ENCODE results near the gene PRKCQ.

The PRKCQ gene

GRCh38 chr10:6404127-6405072 lies 175.7 kb downstream of the PRKCQ start:
- Histone ChIP-seq H3K4me3 (no peak overlapping the region), H3K27ac (no peak overlapping the region), H3K9me3 (replicated peaks in 1 of 11) (no peaks in the 10 kb centered on the region), H3K36me3 (no peaks in the 10 kb centered on the region), H3K4me1 (peaks cover 29 to 36% (median 30%) of the 10 kb centered on the region in 10 experiments), H3K9ac (peak overlapping the region in 1 of 11 experiments; percentile 10; a peak in 1 of 22 replicates), H4K20me1 (no peaks in the 10 kb centered on the region; a peak in 1 of 22 replicates), H3K4me2 (no peak overlapping the region), H3K27me3 (peaks cover 0 to 17% (median 6%) of the 10 kb centered on the region in 11 experiments; a peak in 7 of 22 replicates)
- no peak for TF ChIP-seq Cebpa-rat (IDR thresholded peaks at IDR 0.05)

DNA sequence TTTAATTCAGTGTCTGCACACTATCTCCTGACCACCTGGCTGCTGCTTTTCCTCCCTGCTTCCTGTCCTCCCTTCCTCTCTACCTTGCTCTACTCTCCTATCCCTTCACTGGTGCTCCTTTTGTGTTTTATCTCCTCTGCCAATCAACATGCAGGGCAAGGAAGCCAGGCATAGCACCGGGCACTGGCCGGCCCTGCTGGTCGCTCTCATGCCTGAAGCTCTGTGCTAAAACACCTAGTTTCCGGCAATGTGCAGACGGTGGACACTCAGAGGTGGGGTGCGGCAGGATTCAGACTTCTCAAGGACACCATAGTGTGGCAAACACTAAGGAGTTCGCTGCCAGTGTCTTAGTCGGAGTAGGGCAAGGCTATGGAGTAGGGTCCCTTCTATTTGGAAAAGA lies 177.1 kb downstream of the PRKCQ start:
- no peak for TF ChIP-seq Cebpa-rat (IDR thresholded peaks at IDR 0.05)
- Histone ChIP-seq H3K36me3 (no peaks in the 10 kb centered on the region), H3K4me2 (no peak overlapping the region), H4K20me1 (no peaks in the 10 kb centered on the region; a peak in 1 of 22 replicates), H3K27me3 (peaks cover 0 to 17% (median 6%) of the 10 kb centered on the region in 11 experiments; a peak in 7 of 22 replicates), H3K9ac (no peak overlapping the region), H3K4me1 (peaks cover 28 to 41% (median 36%) of the 10 kb centered on the region in 10 experiments), H3K9me3 (replicated peaks in 1 of 11) (no peaks in the 10 kb centered on the region), H3K4me3 (no peak overlapping the region), H3K27ac (no peak overlapping the region)

DNA sequence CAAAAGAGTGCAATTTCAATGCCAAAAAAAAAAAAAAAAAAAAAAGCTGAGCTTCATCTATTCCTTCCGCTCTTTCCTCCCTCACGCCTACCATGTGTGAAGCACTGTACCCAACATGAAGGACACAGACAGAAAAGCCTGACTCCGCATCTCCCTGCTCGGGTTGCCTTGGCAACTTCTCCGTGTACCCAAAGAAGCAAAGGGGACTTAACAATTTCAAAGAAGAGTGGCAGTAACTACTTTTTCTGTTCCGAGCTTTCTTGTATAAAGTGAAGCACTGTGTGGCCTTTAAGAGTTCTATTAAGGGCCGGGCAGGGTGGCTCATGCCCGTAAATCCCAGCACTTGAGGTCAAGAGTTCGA lies 177.7 kb downstream of the PRKCQ start:
- H3K9me3 ChIP-seq (replicated peaks in 1 of 11), result no peaks in the 10 kb centered on the region
- no peak overlapping the region for H3K9ac ChIP-seq
- H3K36me3 ChIP-seq, result no peaks in the 10 kb centered on the region
- H3K27me3 ChIP-seq, result peaks cover 0 to 17% (median 6%) of the 10 kb centered on the region in 11 experiments; a peak in 7 of 22 replicates
- no peak for TF ChIP-seq Cebpa-rat (IDR thresholded peaks at IDR 0.05)
- no peak overlapping the region for H3K27ac ChIP-seq
- no peaks in the 10 kb centered on the region; a peak in 1 of 22 replicates for H4K20me1 ChIP-seq
- no peak overlapping the region for H3K4me3 ChIP-seq
- H3K4me1 ChIP-seq, result peaks cover 28 to 47% (median 37%) of the 10 kb centered on the region in 10 experiments
- peak overlapping the region in 3 of 11 experiments; percentile 87 to 98 (median 93); a peak in 3 of 22 replicates for H3K4me2 ChIP-seq

- Histone ChIP-seq H3K9me3 (replicated peaks in 1 of 11) (no peaks in the 10 kb centered on the region), H4K20me1 (no peaks in the 10 kb centered on the region; a peak in 1 of 22 replicates), H3K27ac (peak overlapping the region in 9 of 11 experiments; percentile 26 to 88 (median 57); a peak in 15 of 22 replicates), H3K36me3 (no peaks in the 10 kb centered on the region), H3K9ac (peak overlapping the region; percentile 1 to 75 (median 43); a peak in 16 of 22 replicates), H3K4me2 (peak overlapping the region; percentile 54 to 98 (median 85)), H3K27me3 (peaks cover 0 to 17% (median 6%) of the 10 kb centered on the region in 11 experiments; a peak in 7 of 22 replicates), H3K4me1 (peaks cover 28 to 53% (median 41%) of the 10 kb centered on the region in 10 experiments), H3K4me3 (peak overlapping the region in 5 of 10 experiments; percentile 32 to 53 (median 47); a peak in 8 of 20 replicates)
- TF ChIP-seq Cebpa-rat (IDR thresholded peaks at IDR 0.05), result no peak
Measured at GRCh38 chr10:6401558-6402348, 178.3 kb downstream of the PRKCQ start.

GRCh38 chr10:6400821-6401465 lies 179.1 kb downstream of the PRKCQ start:
- TF ChIP-seq Cebpa-rat (IDR thresholded peaks at IDR 0.05), result no peak
- H3K4me3 ChIP-seq, result peak overlapping the region in 3 of 10 experiments; percentile 32 to 53 (median 47); a peak in 5 of 20 replicates

DNA sequence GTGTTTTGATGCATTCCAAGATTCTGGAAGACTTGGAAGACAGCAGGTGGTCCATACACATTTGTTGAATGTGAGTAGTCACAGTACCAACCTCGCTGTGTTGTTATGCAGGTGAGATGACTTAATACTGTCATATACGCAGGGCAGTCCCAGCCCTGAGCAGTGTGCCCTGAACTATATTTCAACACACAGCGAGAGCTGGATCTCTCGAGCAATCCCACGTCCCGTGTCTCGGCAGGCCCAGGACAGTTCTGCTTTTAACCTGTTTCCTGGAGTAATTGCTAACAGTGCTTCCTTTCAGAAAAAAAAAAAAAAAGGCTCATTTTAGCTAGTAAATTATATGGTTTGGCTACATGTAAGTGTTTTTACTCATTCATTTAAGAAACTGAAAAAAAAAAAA lies 179.7 kb downstream of the PRKCQ start:
- Histone ChIP-seq H3K36me3 (no peaks in the 10 kb centered on the region), H3K27me3 (peaks cover 0 to 17% (median 6%) of the 10 kb centered on the region in 11 experiments; a peak in 7 of 22 replicates), H3K9ac (peak overlapping the region in 6 of 11 experiments; percentile 19 to 75 (median 68); a peak in 9 of 22 replicates), H3K9me3 (replicated peaks in 1 of 11) (peaks cover 0 to 8% (median 5%) of the 10 kb centered on the region in 11 experiments; a peak in 15 of 22 replicates), H3K4me3 (no peak overlapping the region), H4K20me1 (no peaks in the 10 kb centered on the region), H3K27ac (peak overlapping the region in 10 of 11 experiments; percentile 11 to 88 (median 70); a peak in 17 of 22 replicates), H3K4me1 (peaks cover 28 to 65% (median 49%) of the 10 kb centered on the region in 10 experiments), H3K4me2 (peak overlapping the region; percentile 57 to 98 (median 85))
- no peak for TF ChIP-seq Cebpa-rat (IDR thresholded peaks at IDR 0.05)

More at GRCh38 chr10:6400821-6401465, 179.1 kb downstream of the PRKCQ start:
- peaks cover 0 to 17% (median 6%) of the 10 kb centered on the region in 11 experiments; a peak in 7 of 22 replicates for H3K27me3 ChIP-seq
- no peaks in the 10 kb centered on the region; a peak in 1 of 22 replicates for H4K20me1 ChIP-seq
- H3K4me2 ChIP-seq, result peak overlapping the region; percentile 57 to 98 (median 85); a peak in 21 of 22 replicates
- H3K4me1 ChIP-seq, result peaks cover 28 to 59% (median 49%) of the 10 kb centered on the region in 10 experiments
- H3K27ac ChIP-seq, result peak overlapping the region in 9 of 11 experiments; percentile 26 to 88 (median 78); a peak in 14 of 22 replicates
- peaks cover 0 to 2% (median 0%) of the 10 kb centered on the region in 11 experiments; a peak in 6 of 22 replicates for H3K9me3 ChIP-seq (replicated peaks in 1 of 11)
- no peaks in the 10 kb centered on the region for H3K36me3 ChIP-seq
- H3K9ac ChIP-seq, result peak overlapping the region in 8 of 11 experiments; percentile 19 to 75 (median 55); a peak in 10 of 22 replicates

DNA sequence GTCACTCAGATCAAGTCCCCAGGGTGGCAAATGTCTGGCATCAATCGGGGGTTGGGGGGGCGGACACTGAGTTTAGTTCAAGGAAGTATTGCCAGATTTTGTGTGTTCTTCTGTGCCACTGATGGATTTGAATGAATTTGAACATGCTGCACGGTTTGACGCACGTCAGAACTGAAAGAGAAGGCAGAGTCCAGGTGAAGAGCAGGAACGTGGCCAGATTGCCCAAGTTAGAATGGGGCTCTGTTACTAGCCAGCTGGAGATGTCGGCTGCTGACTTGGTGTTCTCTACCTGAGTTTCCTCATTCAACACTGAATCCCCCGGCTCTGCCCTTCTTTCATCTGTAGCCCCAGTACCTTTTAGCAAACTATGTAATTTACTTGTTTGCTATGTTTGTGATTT lies 180.2 kb downstream of the PRKCQ start:
- Histone ChIP-seq H3K4me1 (peaks cover 28 to 69% (median 49%) of the 10 kb centered on the region in 10 experiments), H3K4me2 (peak overlapping the region; percentile 57 to 98 (median 85)), H4K20me1 (no peaks in the 10 kb centered on the region), H3K27me3 (peaks cover 0 to 17% (median 6%) of the 10 kb centered on the region in 11 experiments; a peak in 7 of 22 replicates), H3K9me3 (replicated peaks in 1 of 11) (peaks cover 0 to 10% (median 8%) of the 10 kb centered on the region in 11 experiments; a peak in 15 of 22 replicates), H3K4me3 (no peak overlapping the region), H3K9ac (peak overlapping the region in 9 of 11 experiments; percentile 20 to 75 (median 53); a peak in 11 of 22 replicates), H3K27ac (peak overlapping the region; percentile 11 to 88 (median 62); a peak in 19 of 22 replicates), H3K36me3 (no peaks in the 10 kb centered on the region)
- TF ChIP-seq Cebpa-rat (IDR thresholded peaks at IDR 0.05), result no peak

All from BLaER1 treated with 17β-estradiol and CSF1 and Interleukin-3, amounts not matched to agents 10 nM and 100 nM (cell line).